ENCODE measurements around the gene CALHM4. TPM values are rescaled to one million over a fixed set of nuclear protein-coding genes. Genes with fewer than 3 reads are reported as not detected.

CALHM4 gene
- total RNA-seq, 1 experiment from 2014 or later: not detected

Other genes starting within 250 kb of the CALHM4 start
- 27.3 and 35.1 TPM in 2 replicates for gene DSE, start 182.8 kb upstream of the CALHM4 start, total RNA-seq (2014; rRNA removed; shearing (Covaris generic))
- gene CALHM6, start 92.4 kb upstream of the CALHM4 start, total RNA-seq (2014; rRNA removed; shearing (Covaris generic)): not detected in 2 replicates
- gene CALHM5, start 42.1 kb upstream of the CALHM4 start, total RNA-seq (2014; rRNA removed; shearing (Covaris generic)): 6.2 and 7.2 TPM in 2 replicates
- gene TRAPPC3L, start 8.1 kb upstream of the CALHM4 start, total RNA-seq (2014; rRNA removed; shearing (Covaris generic)): 0.06 TPM in 1 of 2 replicates, not detected in the other
- gene RWDD1, start 17.8 kb downstream of the CALHM4 start, total RNA-seq (2014; rRNA removed; shearing (Covaris generic)): 66.2 and 93.5 TPM in 2 replicates
- 0.05 TPM in 1 of 2 replicates, not detected in the other for gene RSPH4A, start 62.7 kb downstream of the CALHM4 start, total RNA-seq (2014; rRNA removed; shearing (Covaris generic))
- 7.2 and 19.7 TPM in 2 replicates for gene ZUP1, start 115.0 kb downstream of the CALHM4 start, total RNA-seq (2014; rRNA removed; shearing (Covaris generic))
- 7.2 and 7.3 TPM in 2 replicates for gene KPNA5, start 127.5 kb downstream of the CALHM4 start, total RNA-seq (2014; rRNA removed; shearing (Covaris generic))
- gene FAM162B, start 212.0 kb downstream of the CALHM4 start, total RNA-seq (2014; rRNA removed; shearing (Covaris generic)): not detected in 2 replicates